HCT116 (cell line): Measurements from ENCODE around the gene RAB27A. TPM values are rescaled to one million over a fixed set of nuclear protein-coding genes. Genes with fewer than 3 reads are reported as not detected.

ENCODE experiments used
- ATAC-seq: fragments of 200-7000 bp; cut with Tn5 transposase; 2 replicates; pipeline ENCODE4 v1.9.1; 2020; ENCODE audit warnings: mild to moderate bottlenecking, moderate library complexity
- Bru-seq: library from RNA; stranded (reverse); fragments of 400-500 nt; gene quantifications from one replicate; lab custom pipeline; 2021; lab: Mats Ljungman, UMichigan
- BruChase-seq, 2 experiments: library from RNA; stranded (reverse); fragments of 400-500 nt; gene quantifications; one replicate each; lab custom pipeline; 2021; lab: Mats Ljungman, UMichigan
- BruUV-seq: library from RNA; stranded (reverse); fragments of 400-500 nt; replicated peaks from 2 replicates; lab custom pipeline; 2021; lab: Mats Ljungman, UMichigan
- CTCF ChIA-PET: fragments of 300-600 bp; sonication (Branson Sonifier 250); formaldehyde crosslinking; loops from one replicate; lab custom pipeline; 2021; ENCODE audit warnings: antibody characterized with exemption; lab: Charles Lee
- POLR2A ChIA-PET: fragments of 300-600, 350-600 bp; sonication (Branson Sonifier 250); formaldehyde crosslinking; loops from one replicate; lab custom pipeline; 2021; ENCODE audit warnings: antibody characterized with exemption; lab: Charles Lee
- RAD21 ChIA-PET, 2 experiments: fragments of 300-600 bp; sonication (Branson Sonifier 250); formaldehyde crosslinking; loops; one replicate each; lab custom pipeline; 2023; ENCODE audit warnings: low total read pairs in 2 of 2; ENCODE audit not compliant: uncharacterized antibody in 2 of 2, unreplicated experiment in 2 of 2, low non-redundant PET in 1 of 2; lab: Charles Lee
- DNase-seq: peaks from one replicate; pipeline ENCODE4 v3.0.0-alpha.2; 2010; ENCODE audit warnings: low read depth, low spot score
- H2AFZ ChIP-seq: fragments of 200-600 bp; shearing (Covaris generic), sonication (generic); 2 replicates; pipeline ENCODE4 v1.6.1; 2017; ENCODE audit warnings: low read depth, mixed run types, mixed read lengths, antibody characterized with exemption, low read length; ENCODE audit not compliant: poor library complexity, severe bottlenecking
- H3K27ac ChIP-seq: 2 replicates; pipeline ENCODE4 v1.5.1; 2012; ENCODE audit warnings: low read depth, low read length
- H3K27me3 ChIP-seq: fragments of 200-600 bp; sonication (generic); 2 replicates; pipeline ENCODE4 v1.6.1; 2016; ENCODE audit warnings: mixed run types, low read length, mixed read lengths; ENCODE audit not compliant: insufficient read depth
- H3K36me3 ChIP-seq, 2 experiments: fragments of 200-500 bp in 1 of 2; fragments of 200-600 bp in 1 of 2; sonication (Bioruptor generic) in 1 of 2; sonication (generic) in 1 of 2; 2 replicates each; pipeline versions ENCODE4 v1.5.1 to v1.6.1; 2014 to 2016; ENCODE audit warnings: low read length in 2 of 2, inconsistent platforms in 1 of 2, mixed read lengths in 1 of 2, mixed run types in 1 of 2; ENCODE audit not compliant: insufficient read depth in 2 of 2, control insufficient read depth in 1 of 2
- H3K4me1 ChIP-seq, 2 experiments: fragments of 200-600 bp in 1 of 2; sonication (generic) in 1 of 2; 2 replicates each; pipeline versions ENCODE4 v1.5.1 to v1.6.1; 2012 to 2017; ENCODE audit warnings: low read length in 2 of 2, inconsistent platforms in 1 of 2, mild to moderate bottlenecking in 1 of 2, mixed read lengths in 1 of 2, mixed run types in 1 of 2, moderate library complexity in 1 of 2; ENCODE audit not compliant: insufficient read depth in 2 of 2, control insufficient read depth in 1 of 2
- H3K4me2 ChIP-seq: fragments of 200-600 bp; sonication (generic); 2 replicates; pipeline ENCODE4 v1.6.1; 2017; ENCODE audit warnings: mixed run types, low read length, mixed read lengths
- H3K4me3 ChIP-seq, 2 experiments: fragments of 200-600 bp in 1 of 2; sonication (generic) in 1 of 2; replicated peaks in 1 of 2; 2 replicates each; pipeline ENCODE4 v1.5.1; 2011 to 2016; ENCODE audit warnings: low read length in 2 of 2, control low read depth in 1 of 2, low read depth in 1 of 2, mild to moderate bottlenecking in 1 of 2, mixed read lengths in 1 of 2, mixed run types in 1 of 2
- H3K79me2 ChIP-seq: fragments of 200-600 bp; sonication (generic); 2 replicates; pipeline ENCODE4 v1.6.1; 2017; ENCODE audit warnings: mild to moderate bottlenecking, mixed run types, low read length, moderate library complexity, mixed read lengths; ENCODE audit not compliant: insufficient read depth
- H3K9ac ChIP-seq: fragments of 200-600 bp; sonication (generic); 2 replicates; pipeline ENCODE4 v1.6.1; 2016; ENCODE audit warnings: low read length, mixed read lengths
- H3K9me2 ChIP-seq: fragments of 200-600 bp; sonication (generic), shearing (Covaris generic); 2 replicates; pipeline ENCODE4 v1.6.1; 2017; ENCODE audit warnings: mixed run types, mild to moderate bottlenecking, moderate library complexity; ENCODE audit not compliant: insufficient read depth
- H3K9me3 ChIP-seq, 2 experiments: fragments of 200-500 bp in 1 of 2; fragments of 200-600 bp in 1 of 2; sonication (Bioruptor generic) in 1 of 2; sonication (generic) in 1 of 2; 2 replicates each; pipeline ENCODE4 v1.6.1; 2014 to 2017; ENCODE audit warnings: low read length in 2 of 2, mixed read lengths in 2 of 2, inconsistent platforms in 1 of 2, low read depth in 1 of 2, mild to moderate bottlenecking in 1 of 2, mixed run types in 1 of 2, moderate library complexity in 1 of 2; ENCODE audit not compliant: control insufficient read depth in 1 of 2, insufficient read depth in 1 of 2
- H4K20me1 ChIP-seq: fragments of 200-600 bp; sonication (generic), shearing (Covaris generic); 2 replicates; pipeline ENCODE4 v1.6.1; 2017; ENCODE audit warnings: mixed run types, mild to moderate bottlenecking, moderate library complexity; ENCODE audit not compliant: insufficient read depth
- EGR1 ChIP-seq: IDR thresholded peaks from 2 replicates; pipeline ENCODE4 v1.6.1; 2012; ENCODE audit warnings: low read depth
- ELF1 ChIP-seq: IDR thresholded peaks from 2 replicates; pipeline ENCODE4 v1.6.1; 2012; ENCODE audit warnings: low read depth, borderline replicate concordance
- EZH2 ChIP-seq: fragments of 200-600 bp; sonication (generic); IDR thresholded peaks from 2 replicates; pipeline ENCODE4 v1.6.1; 2017; ENCODE audit warnings: antibody characterized with exemption, mixed run types
- FOSL1 ChIP-seq: IDR thresholded peaks from 2 replicates; pipeline ENCODE4 v1.6.1; 2012; ENCODE audit warnings: low read depth
- POLR2A ChIP-seq: IDR thresholded peaks from 2 replicates; pipeline ENCODE4 v1.7.0; 2011; ENCODE audit warnings: borderline replicate concordance; ENCODE audit not compliant: insufficient read depth, insufficient read length; ENCODE audit errors: extremely low read depth
- RAD21 ChIP-seq: IDR thresholded peaks from 2 replicates; pipeline ENCODE4 v1.6.1; 2012; ENCODE audit warnings: low read depth, mild to moderate bottlenecking
- SIN3A ChIP-seq: IDR thresholded peaks from 2 replicates; pipeline ENCODE4 v1.6.1; 2012; ENCODE audit warnings: low read depth
- SP1 ChIP-seq: IDR thresholded peaks from 2 replicates; pipeline ENCODE4 v1.6.1; 2012; ENCODE audit warnings: low read depth
- TCF7L2 ChIP-seq: IDR thresholded peaks from 2 replicates; pipeline ENCODE4 v1.7.0; 2011; ENCODE audit warnings: borderline replicate concordance, inconsistent platforms; ENCODE audit not compliant: insufficient read depth, insufficient read length; ENCODE audit errors: extremely low read depth
- YY1 ChIP-seq: IDR thresholded peaks from 2 replicates; pipeline ENCODE4 v1.6.1; 2011; ENCODE audit warnings: low read length, low read depth, moderate library complexity, mild to moderate bottlenecking; ENCODE audit not compliant: insufficient replicate concordance; ENCODE audit errors: extremely low read depth
- intact Hi-C: fragments of 100-400 bp; cut with micrococcal nuclease; formaldehyde crosslinking; loops from 2 replicates; pipeline ENCODE4 v1.10.0; 2022
- long read RNA-seq: library from polyadenylated mRNA; unstranded; transcript quantifications from one replicate; pipeline ENCODE4 v2.0.0, GENCODE V29; 2021; ENCODE audit not compliant: unreplicated experiment
- polyA plus RNA-seq: library from polyadenylated mRNA; unstranded; fragments of >200 nt; gene quantifications from 2 replicates; pipeline ENCODE4 v1.2.1, GENCODE V29; 2012; ENCODE audit warnings: missing spikeins
- total RNA-seq: library from RNA; stranded (reverse); gene quantifications from one replicate; pipeline ENCODE4 v1.2.1, GENCODE V29; 2021; ENCODE audit not compliant: unreplicated experiment
- TF ChIP-seq, protein P1 (sequence below): IDR thresholded peaks from 2 replicates; pipeline ENCODE4 v1.6.1; 2011; ENCODE audit warnings: mild to moderate bottlenecking, low read length, moderate library complexity; ENCODE audit not compliant: insufficient replicate concordance; ENCODE audit errors: extremely low read depth
- TF ChIP-seq, protein P2 (sequence below), 3 experiments: fragments of 200-600 bp in 1 of 3; sonication (generic) in 1 of 3; IDR thresholded peaks in 2 of 3; conservative IDR thresholded peaks in 1 of 3; 2 replicates each; pipeline ENCODE4 v1.5.1; 2012 to 2017; ENCODE audit warnings: low read depth in 2 of 3, low read length in 2 of 3, antibody characterized with exemption in 1 of 3, borderline replicate concordance in 1 of 3, control low read depth in 1 of 3, mild to moderate bottlenecking in 1 of 3, mixed read lengths in 1 of 3, mixed run types in 1 of 3, moderate library complexity in 1 of 3; ENCODE audit not compliant: insufficient read depth in 1 of 3
- TF ChIP-seq, protein P3 (sequence below): IDR thresholded peaks from 2 replicates; pipeline ENCODE4 v1.6.1; 2012

The RAB27A gene
- total RNA-seq, result 8.8 TPM
- 5.1 and 5.4 TPM in 2 replicates for polyA plus RNA-seq
- percentile 52 among the genes with signal in this experiment for Bru-seq, nascent RNA
- BruChase-seq, experiment 1, labeled RNA remaining after a 6-hour chase, result percentile 55 among the genes with signal in this experiment
- percentile 53 among the genes with signal in this experiment for BruChase-seq, experiment 2, labeled RNA remaining after a 2-hour chase
- long read RNA-seq, partial matches to known transcripts, result 0 of 3 reads
- long read RNA-seq, other reads (novel, unspliced or antisense), result 1 of 3 reads

DNA sequence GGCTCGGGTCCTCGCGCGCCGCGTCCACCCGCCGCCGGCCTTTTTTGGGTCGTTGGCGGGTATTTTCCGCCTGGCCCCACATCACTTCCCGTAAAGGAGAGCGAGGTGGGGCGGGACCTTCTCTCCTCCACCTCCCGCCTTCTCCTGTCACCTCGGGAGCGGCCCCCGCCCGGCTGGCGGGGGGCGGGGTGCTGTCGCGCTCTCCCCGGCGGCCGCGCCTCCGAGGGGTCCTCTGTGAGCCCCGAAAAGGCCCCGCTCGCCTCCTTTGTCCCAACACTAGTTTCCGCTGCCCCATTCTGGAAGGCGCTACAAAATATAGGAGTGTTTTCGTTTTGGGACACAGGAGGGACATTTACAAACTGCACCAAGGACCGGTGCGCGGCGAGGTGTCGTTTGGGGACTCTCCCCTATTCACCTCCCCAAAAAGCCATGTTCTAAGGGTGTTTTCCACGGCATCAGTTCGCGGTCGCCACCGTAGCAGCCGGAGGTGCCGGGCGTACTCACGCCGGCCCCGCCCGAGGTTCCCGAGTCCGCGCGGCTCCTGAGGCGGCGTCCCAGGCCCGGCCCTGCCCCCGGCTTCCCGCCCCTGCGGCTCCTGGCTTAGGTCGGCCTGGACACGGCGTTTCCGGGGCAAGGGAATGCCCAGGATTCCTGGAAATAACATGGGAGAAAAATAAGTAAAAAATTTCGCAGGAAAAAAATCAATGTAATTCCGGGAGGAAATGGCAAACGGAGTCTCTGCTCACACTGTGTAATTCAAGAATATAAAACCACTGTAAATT, at the start of gene RAB27A:
RAB27A (minus strand) TSS at position 68 of the 782 bp plus-strand sequence. CDS start 54,879 bp downstream, outside the sequence.
- Histone ChIP-seq H3K4me2 (peak within 1 kb of the TSS; percentile 99), H3K9me3 (no peaks in the 10 kb centered on the region), H2AFZ (peak within 1 kb of the TSS; percentile 95), H3K79me2 (no peaks in the 10 kb centered on the region), H3K9ac (peak within 1 kb of the TSS; percentile 67), H3K36me3 (no peaks in the 10 kb centered on the region), H4K20me1 (no peaks in the 10 kb centered on the region), H3K9me2 (no peaks in the 10 kb centered on the region), H3K4me3 (peak within 1 kb of the TSS; percentile 64 to 83), H3K27me3 (no peaks in the 10 kb centered on the region), H3K27ac (peak within 1 kb of the TSS; percentile 58), H3K4me1 (peaks cover 3 to 14% of the 10 kb centered on the region in 2 experiments; a peak in 3 of 4 replicates)
- TF ChIP-seq, protein P1, sequence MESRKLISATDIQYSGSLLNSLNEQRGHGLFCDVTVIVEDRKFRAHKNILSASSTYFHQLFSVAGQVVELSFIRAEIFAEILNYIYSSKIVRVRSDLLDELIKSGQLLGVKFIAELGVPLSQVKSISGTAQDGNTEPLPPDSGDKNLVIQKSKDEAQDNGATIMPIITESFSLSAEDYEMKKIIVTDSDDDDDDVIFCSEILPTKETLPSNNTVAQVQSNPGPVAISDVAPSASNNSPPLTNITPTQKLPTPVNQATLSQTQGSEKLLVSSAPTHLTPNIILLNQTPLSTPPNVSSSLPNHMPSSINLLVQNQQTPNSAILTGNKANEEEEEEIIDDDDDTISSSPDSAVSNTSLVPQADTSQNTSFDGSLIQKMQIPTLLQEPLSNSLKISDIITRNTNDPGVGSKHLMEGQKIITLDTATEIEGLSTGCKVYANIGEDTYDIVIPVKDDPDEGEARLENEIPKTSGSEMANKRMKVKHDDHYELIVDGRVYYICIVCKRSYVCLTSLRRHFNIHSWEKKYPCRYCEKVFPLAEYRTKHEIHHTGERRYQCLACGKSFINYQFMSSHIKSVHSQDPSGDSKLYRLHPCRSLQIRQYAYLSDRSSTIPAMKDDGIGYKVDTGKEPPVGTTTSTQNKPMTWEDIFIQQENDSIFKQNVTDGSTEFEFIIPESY, result no peak
- TF ChIP-seq TCF7L2 (no peak), POLR2A (no peak), ELF1 (no peak), SIN3A (0 out of 2 replicates have a peak, but pooled peaks have one; percentile 44), FOSL1 (no peak), YY1 (no peak), RAD21 (no peak), SP1 (no peak), EGR1 (no peak), EZH2 (no peak)
- TF ChIP-seq, protein P2, sequence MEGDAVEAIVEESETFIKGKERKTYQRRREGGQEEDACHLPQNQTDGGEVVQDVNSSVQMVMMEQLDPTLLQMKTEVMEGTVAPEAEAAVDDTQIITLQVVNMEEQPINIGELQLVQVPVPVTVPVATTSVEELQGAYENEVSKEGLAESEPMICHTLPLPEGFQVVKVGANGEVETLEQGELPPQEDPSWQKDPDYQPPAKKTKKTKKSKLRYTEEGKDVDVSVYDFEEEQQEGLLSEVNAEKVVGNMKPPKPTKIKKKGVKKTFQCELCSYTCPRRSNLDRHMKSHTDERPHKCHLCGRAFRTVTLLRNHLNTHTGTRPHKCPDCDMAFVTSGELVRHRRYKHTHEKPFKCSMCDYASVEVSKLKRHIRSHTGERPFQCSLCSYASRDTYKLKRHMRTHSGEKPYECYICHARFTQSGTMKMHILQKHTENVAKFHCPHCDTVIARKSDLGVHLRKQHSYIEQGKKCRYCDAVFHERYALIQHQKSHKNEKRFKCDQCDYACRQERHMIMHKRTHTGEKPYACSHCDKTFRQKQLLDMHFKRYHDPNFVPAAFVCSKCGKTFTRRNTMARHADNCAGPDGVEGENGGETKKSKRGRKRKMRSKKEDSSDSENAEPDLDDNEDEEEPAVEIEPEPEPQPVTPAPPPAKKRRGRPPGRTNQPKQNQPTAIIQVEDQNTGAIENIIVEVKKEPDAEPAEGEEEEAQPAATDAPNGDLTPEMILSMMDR (IDR thresholded peaks at IDR 0.05 in 2 of 3, conservative IDR thresholded peaks at IDR 0.05 in 1 of 3; ENCODE audit: borderline replicate concordance in 1 of 3, insufficient read depth in 1 of 3, low read depth in 2 of 3, low read length in 2 of 3), result no peak
- TF ChIP-seq, protein P3, sequence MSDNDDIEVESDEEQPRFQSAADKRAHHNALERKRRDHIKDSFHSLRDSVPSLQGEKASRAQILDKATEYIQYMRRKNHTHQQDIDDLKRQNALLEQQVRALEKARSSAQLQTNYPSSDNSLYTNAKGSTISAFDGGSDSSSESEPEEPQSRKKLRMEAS, result 0 out of 2 replicates have a peak, but pooled peaks have one; percentile 15
- DNase-seq, result peak; percentile 28
- RAD21 ChIA-PET, result interaction anchor here (1.1 to 1.2 kb wide), 2 partner anchors 73 kb away, joined by 4 to 9 read pairs; no protein-coding TSS in a partner anchor
- intact Hi-C loops, result loop anchor here (1.0 kb wide), 1 partner anchor 73 kb away; no protein-coding TSS in a partner anchor
- BruUV-seq, result no TSS peak
- CTCF ChIA-PET, result no interaction called here
- POLR2A ChIA-PET, result no interaction called here
- peak; percentile 89 for ATAC-seq
